Stimulated activated CD4-positive, alpha-beta T cell treated with anti-CD3 and anti-CD28 coated beads, TNF-alpha, amount 100 ng/mL, for 4 hours (primary cell): ENCODE measurements around the gene TMEM147.

Experiments
- DNase-seq, 3 experiments: peaks; one replicate each; pipeline ENCODE4 v3.0.0-alpha.2; 2020; ENCODE audit warnings: low read depth in 3 of 3

TMEM147 gene

DNA sequence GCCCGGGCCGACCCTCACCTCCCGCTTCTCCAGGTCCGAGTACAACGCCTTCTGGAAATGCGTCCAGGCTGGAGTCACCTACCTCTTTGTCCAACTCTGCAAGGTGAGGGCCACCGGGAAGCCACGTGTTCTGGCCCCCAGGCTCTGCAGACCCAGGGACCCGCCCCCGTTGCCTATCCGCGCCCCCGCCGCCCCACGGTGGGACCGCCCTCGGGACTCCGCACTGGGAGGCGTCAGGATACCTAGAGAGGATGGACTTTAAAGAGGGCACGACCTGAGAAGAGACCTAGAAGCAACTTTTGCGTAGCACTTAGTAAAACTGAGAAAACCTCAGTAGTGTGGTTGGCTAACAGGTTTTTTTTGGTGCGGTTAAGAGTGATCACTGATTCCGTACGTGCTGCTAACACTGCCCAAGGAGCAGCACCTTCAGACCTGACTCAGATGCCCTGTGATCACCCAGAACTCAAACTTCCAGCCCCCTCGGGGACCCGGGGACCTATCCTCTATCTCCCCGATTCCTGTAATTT, 492 bp downstream of the TMEM147 start:
- peak; percentile 48 to 65 (median 60) for DNase-seq

DNA sequence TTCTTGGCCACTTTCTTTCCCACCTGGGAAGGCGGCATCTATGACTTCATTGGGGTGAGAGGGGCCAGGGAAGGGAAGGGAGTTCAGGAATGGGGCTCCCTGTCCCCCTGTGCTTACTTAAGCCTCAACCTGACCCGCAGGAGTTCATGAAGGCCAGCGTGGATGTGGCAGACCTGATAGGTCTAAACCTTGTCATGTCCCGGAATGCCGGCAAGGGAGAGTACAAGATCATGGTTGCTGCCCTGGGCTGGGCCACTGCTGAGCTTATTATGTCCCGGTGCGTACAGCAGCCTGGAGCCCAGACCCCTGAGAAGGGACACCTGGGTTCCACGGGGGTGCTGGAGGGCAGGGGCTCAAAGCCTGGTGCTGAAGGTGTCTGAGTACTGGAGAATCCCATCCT, 1.1 kb downstream of the TMEM147 start:
- no peak for DNase-seq

DNA sequence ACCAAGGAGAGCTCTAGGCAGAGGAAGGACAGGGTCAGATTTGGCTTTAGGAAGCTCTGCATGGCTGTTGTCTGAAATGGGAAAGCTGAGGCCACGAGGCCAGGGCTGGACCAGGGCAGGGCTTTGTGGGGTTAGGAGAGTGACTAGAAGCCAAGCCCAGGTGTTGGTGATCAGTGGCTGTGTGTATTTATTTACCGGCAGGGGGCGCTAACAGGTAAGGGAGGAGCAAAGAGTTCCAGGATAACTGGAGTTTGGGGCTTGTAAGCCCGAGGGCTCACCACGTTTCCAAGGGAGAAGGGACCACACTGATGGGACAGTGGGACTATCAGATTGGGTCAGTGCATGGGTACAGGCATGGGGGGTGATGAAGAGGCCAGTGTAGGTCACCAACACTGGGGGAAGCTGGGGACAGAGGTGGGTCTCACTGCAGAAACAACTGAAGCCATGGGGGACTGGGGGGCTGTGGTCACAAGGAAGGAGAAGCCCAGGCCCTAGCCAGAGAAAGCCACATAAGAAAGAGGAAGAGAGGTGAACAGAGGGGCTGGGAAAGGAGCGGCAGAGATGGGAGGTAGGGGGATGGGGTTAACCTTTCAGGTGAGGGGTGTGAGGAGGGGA, 3.9 kb downstream of the TMEM147 start:
- DNase-seq = peak in 1 of 3 experiments; percentile 38

GRCh38 chr19:35549879-35550523, 4.6 kb downstream of the TMEM147 start:
- DNase-seq = no peak

- no peak for DNase-seq
Observed at GRCh38 chr19:35551091-35551810, 5.8 kb downstream of the TMEM147 start.

- no peak for DNase-seq
Observed at GRCh38 chr19:35552534-35553384, 7.3 kb downstream of the TMEM147 start.

DNA sequence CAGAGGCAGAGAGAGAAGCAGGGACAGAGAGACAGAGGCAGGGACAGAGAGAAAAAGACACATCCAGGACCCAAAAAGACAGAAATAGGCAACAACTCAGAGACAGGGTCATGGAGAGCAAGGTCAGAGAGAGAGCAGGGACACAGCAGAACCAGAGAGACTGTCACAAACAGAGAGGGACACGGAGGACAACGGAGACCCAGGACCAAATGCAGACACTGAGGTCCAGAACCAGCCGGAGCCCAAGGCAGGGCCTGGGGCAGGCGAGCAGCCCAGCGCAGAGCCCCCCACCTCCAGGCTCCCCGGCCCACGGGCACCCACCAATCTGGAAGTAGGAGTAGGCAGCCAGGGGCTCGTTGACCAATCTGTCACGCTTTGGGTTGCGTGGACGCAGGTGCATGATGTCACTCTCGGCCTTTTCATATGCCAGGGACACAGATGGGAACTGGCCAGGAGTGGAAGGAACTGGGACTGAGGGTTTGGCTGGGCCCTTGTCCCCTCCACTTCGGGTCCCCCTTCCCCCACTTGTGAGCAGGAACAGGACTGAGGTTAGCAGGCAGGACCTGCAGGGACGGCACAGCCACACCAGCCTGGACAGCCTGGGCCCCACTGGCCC, 8.1 kb downstream of the TMEM147 start:
- no peak for DNase-seq

DNA sequence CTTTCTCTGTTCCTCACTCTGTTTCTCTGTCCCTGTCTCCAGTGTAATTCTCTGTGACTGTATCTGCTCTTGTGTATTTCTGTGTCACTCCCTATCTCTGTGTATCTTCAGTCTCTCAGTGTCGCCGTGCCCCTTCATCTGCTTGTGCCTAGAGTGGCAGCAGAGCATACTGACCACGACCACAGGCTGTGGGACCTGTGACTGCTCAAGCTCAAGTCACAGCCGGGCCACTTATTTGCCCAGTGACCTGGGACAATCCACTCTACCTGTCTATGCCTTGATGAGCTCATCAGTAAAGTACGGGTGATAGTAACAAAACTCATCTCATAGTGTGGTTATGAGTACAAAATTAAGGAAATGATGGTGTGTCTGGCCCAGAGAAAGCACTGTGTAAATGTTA, 8.7 kb downstream of the TMEM147 start:
- DNase-seq = no peak

GRCh38 chr19:35555301-35556005, 10.0 kb downstream of the TMEM147 start:
- DNase-seq = no peak

DNA sequence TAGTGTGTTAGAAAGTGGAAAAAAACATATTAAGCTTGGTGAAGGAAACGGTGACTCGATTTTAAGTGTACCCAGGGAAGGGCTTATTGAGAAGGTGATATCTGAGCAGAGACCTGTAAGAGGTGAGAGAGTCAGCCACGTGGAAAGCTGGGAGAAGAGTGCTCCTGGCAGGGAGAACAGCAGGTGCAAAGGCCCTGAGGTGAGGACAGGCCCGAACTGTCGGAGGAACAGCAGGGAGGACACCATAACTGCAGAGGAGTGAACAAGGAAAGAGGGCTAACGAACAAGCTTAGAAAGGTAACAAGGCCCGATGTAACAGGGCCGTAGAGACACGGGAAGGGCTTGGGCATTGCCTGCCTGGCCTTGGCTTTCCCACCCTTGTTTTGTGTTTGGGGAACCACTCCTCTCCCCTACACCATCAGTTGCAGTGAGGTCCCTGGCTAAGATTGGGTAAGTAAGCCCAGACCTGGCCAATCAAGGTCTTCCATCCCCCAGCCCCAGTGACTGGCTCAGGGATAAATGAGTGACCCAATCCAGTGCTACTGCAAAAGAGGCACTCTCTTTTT, 10.7 kb downstream of the TMEM147 start:
- DNase-seq = no peak

DNA sequence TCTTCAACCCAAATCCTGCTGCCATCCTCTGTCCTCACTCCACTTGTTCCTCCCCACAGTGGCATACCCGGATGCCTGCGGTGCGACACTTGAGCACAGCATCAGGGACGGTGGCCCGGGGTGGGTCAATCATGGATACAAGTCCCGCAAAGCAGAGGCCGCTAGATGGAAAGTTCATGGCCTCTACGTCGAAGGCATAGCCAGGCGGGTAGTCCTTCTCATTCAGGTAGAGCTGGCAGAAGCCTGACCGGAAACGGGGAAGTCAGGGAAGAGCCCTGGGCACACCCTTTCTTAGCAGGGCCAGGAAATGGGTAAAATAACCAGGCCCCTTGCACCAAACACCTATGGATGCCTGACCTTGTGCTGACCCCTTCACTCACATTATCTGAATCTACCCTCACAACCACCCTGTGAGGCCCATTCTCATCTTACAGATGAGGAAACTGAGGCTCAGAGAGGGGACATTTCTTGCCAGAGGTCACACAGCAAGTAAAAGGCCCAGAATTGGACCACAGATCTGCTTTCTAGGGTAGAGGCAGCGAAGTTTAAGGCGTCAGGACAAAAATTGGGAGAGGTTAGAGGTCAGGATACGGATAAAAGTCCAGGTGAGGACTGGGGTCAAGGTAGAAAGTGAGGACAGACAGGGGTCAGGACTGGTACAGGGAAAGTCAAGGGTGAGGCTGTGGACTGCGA, 11.6 kb downstream of the TMEM147 start:
- no peak for DNase-seq

DNA sequence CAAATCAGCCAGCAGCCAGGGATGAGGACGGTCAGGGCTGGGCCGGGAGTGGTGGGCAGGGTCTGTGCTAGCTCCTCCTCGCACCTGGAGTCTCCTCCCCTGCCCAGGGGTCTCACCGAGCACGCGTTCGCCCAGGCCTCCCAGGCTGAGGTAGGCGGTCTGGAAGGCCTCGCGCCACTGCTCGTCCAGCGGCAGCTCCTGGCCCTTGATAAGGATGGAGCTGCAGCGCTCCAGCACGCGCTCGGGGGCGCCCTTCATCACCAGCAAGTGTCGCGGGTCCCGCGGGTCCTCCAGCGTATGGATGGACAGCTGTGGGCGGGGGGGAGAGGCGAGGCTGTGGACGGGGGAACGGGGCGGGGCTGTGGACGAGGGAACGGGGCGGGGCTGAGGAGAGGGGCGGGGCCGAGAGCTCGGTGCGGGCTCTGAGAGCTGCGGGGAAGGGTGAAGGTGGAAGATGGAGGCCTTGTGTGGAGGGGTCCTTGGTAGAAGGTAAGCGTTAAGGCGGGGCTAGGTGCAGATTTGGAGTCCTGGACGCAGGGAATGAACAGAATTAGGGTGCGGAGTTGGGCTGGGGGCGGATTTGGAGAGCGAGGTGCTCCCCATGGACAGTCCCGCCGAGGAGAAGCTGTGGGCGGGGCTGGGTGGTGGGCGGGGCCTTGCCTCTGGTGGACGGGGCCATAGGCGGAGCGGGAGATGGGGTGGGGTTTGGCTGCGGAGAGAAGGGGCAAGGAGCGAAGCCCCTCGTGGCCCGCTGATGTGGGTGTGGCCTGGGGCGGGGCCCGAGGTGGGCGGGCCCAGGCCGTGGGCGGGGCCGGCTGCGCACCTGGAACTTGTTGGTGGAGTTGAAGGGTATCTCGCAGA, 12.3 kb downstream of the TMEM147 start:
- DNase-seq = peak in 2 of 3 experiments; percentile 37 to 48

- DNase-seq = no peak
Observed at GRCh38 chr19:35558400-35559280, 13.2 kb downstream of the TMEM147 start.

DNA sequence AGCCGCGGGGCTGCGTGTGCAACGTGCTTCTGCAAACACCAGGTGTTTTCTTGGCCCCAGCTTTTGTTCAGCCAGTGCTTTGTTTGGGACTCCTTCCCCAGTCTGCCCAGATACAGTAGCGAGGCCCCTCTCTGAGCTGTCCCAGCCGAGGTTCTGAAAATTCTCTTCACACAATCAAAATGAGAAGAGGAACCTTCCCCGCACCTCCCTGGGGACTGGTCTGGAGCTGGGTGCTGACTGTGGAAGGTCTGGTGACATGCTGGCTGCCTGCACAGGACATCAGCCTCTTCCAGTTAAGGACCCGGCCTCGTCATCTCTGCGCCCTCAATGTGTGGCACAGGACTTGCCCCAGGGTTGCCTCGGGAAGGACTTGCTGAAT, 13.8 kb downstream of the TMEM147 start:
- DNase-seq = no peak

- no peak for DNase-seq
Observed at GRCh38 chr19:35559781-35560180, 14.4 kb downstream of the TMEM147 start.

DNA sequence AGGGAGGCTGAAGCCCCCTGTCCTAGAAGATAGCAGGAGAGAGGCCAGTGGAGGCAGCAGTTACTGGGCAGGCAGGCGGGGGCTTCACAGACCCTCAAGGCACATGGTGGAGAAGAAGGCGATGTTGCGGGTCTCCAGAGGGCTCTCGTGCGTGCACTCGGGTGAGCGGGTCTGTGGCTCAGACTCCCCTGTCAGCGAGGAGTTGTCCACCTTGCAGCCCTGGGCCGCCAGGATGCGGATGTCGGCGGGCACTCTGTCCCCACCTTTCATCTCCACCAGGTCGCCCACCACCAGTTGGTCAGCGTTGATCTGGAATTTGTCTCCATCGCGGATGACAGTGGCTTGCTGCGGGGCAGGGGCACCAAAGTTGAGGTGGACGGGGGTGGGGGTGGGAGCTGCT, 14.8 kb downstream of the TMEM147 start:
- no peak for DNase-seq

- DNase-seq = no peak
Observed at GRCh38 chr19:35560677-35561076, 15.3 kb downstream of the TMEM147 start.

DNA sequence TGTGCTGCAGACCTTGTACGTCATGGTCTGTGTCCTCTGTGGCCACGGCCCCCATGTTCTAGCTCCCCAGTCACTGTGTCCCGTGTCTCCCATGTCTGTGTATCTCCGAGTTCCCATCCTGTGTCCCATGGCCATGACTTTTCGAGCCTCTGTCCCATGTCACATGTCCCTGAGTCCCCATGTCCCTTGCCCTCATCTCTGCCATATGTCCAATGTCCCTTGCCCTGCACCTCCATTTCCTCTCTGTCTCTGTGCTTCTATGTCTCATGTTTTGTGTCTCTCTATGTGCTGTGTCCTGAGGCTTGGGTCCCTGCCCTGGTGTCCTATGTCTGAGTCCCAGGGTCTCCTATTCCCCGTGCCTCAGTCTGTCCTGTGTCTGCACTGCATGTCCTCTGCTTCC, 16.0 kb downstream of the TMEM147 start:
- DNase-seq = no peak
